Retinal pigment epithelial cell (primary cell): ENCODE measurements around the gene LYPD1.

ENCODE experiments used
- DNase-seq: peaks from one replicate; pipeline ENCODE4 v3.0.0-alpha.2; 2010; ENCODE audit warnings: low read depth
- H3K4me3 ChIP-seq: 2 replicates; pipeline ENCODE4 v1.5.1; 2011; ENCODE audit warnings: mild to moderate bottlenecking, low read length, control low read depth, moderate library complexity
- CTCF ChIP-seq: conservative IDR thresholded peaks from 2 replicates; pipeline ENCODE4 v1.5.1; 2011; ENCODE audit warnings: low read depth, low read length, control low read depth, inconsistent platforms

Gene LYPD1

GRCh38 chr2:132667706-132668105, 2.3 kb downstream of the LYPD1 start:
- DNase-seq = no peak
- no peak for TF ChIP-seq CTCF
- no peak overlapping the region for H3K4me3 ChIP-seq

DNA sequence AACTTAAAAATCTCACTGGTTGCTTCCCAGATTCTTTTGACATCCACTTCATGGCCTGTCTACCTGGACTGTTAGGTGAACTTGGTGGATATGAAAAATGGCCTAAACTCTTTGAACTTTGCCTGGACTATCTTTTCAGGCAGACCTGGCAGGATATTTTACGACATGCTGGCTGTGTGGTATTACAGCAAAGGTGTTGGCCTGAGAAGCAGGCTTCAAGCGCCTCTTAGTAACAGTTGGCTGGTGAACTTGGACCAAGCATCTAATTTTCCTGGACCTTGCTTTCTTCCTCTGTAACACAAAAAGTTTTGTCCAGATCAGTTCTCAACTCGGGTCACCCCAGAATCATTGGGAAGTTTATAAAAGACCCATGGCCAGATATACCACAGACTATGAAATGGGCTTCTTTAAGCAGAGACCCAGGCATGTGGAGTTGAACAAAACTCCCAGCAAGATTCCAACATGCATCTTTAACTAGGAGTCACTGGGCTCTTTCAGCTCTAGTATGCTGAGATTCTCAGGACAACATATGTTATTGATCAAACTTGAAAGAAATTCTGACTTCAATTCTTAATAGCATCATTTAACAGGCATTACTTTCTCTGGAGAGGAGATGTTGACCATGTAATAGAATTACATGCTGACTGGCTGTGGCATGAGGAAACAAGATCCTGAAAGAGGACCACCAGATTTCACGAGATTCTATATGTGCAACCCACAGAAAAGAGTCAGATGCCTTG, 4.4 kb downstream of the LYPD1 start:
- no peak for TF ChIP-seq CTCF
- H3K4me3 ChIP-seq = no peak overlapping the region
- no peak for DNase-seq

- no peak for DNase-seq
- no peak for TF ChIP-seq CTCF
- H3K4me3 ChIP-seq = no peak overlapping the region
These were observed 5.9 kb downstream of the LYPD1 start for GRCh38 chr2:132664096-132664495.

GRCh38 chr2:132662732-132663131, 7.3 kb downstream of the LYPD1 start:
- TF ChIP-seq CTCF = no peak
- H3K4me3 ChIP-seq = no peak overlapping the region
- no peak for DNase-seq

DNA sequence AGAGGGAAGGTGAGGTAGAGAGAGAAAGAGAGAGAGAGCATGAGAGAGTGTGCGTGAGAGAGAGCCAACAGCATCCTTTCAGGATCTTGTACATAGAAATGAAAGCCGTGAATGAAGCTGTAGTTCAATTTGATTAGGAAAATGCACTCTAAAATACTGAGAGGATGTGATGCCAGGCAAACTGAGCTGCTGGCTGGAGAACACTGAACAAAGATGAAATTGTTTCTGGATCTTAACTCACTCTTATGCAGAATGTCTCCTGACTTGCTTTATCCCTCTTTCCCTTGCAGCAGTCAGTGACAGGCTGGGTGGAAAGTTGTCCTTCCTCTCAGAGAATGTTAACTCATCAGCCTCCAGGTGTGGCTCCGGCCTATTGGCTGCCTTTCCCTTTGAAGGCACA, 10.7 kb downstream of the LYPD1 start:
- no peak overlapping the region for H3K4me3 ChIP-seq
- TF ChIP-seq CTCF = no peak
- no peak for DNase-seq

GRCh38 chr2:132656266-132656975, 13.6 kb downstream of the LYPD1 start:
- H3K4me3 ChIP-seq = no peak overlapping the region
- no peak for TF ChIP-seq CTCF
- DNase-seq = no peak

DNA sequence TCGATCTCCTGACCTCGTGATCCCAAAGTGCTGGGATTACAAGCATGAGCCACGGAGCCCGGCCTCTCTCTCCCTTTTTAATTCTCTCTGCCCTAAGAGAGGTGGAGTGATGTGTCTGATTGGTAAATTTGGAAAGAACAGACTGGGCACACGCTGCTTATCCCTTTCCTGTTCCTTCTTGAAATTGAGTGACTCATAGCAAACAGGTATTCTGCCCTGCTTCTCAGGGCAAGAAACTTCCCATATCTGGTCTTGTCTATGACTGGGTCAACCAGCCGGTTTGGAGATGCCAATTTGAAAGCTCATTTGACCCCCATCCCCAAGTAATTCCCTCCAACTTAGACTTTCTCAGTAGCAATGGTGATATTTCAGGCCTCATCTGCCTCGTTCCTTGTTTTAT, 15.0 kb downstream of the LYPD1 start:
- no peak for TF ChIP-seq CTCF
- H3K4me3 ChIP-seq = no peak overlapping the region
- no peak for DNase-seq
